GM12872 (cell line): ENCODE measurements around the gene DMBX1.

Experiments
- TF ChIP-seq, protein P1 (sequence below): IDR thresholded peaks from 3 replicates; pipeline ENCODE4 v1.5.1; 2011; ENCODE audit warnings: low read depth, mild to moderate bottlenecking, low read length, moderate library complexity; ENCODE audit not compliant: insufficient read depth

Gene DMBX1

GRCh38 chr1:46447499-46448108 is 42.0 kb upstream of the DMBX1 start:
- TF ChIP-seq, protein P1, sequence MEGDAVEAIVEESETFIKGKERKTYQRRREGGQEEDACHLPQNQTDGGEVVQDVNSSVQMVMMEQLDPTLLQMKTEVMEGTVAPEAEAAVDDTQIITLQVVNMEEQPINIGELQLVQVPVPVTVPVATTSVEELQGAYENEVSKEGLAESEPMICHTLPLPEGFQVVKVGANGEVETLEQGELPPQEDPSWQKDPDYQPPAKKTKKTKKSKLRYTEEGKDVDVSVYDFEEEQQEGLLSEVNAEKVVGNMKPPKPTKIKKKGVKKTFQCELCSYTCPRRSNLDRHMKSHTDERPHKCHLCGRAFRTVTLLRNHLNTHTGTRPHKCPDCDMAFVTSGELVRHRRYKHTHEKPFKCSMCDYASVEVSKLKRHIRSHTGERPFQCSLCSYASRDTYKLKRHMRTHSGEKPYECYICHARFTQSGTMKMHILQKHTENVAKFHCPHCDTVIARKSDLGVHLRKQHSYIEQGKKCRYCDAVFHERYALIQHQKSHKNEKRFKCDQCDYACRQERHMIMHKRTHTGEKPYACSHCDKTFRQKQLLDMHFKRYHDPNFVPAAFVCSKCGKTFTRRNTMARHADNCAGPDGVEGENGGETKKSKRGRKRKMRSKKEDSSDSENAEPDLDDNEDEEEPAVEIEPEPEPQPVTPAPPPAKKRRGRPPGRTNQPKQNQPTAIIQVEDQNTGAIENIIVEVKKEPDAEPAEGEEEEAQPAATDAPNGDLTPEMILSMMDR = no peak

DNA sequence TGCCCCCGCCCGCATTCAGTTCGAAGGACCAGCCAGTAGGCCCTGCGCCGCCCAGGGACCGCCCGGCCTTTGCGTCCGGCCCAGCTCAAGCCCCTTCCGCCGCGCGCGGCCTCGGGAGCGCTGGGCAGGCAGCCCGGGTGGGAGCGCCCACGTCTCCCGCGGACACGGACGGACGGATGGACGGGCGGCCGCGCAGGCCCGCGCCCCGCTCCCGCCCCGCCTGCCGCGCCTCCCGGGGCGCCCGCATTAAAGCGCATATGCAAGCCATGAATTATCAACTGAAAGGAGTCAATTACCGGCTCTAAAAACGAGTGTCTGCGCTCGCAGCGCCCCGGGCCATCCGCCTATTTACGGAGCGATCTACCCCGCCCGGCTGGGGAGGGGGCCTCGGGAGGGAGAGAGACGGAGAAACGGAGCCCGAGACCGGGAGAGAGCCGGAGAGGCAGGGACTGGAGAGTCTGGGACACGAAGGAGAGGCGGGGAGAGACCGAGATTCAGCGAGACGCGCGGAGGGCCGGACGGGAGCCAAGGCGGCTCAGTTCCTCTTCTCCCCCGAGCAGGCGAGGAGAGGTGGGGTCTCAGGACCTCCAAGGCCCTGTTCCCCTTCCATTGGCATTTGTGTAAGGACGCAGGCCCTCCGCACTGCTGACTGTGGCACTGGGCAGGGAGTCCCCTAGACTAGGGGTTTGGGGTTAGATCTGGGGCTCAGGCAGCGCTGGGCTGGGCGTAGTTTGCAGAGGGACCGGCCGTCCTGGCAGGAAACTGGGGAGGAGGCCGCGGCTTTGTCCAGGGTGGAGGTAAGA is 41.3 kb upstream of the DMBX1 start:
- TF ChIP-seq, protein P1 = no peak

DNA sequence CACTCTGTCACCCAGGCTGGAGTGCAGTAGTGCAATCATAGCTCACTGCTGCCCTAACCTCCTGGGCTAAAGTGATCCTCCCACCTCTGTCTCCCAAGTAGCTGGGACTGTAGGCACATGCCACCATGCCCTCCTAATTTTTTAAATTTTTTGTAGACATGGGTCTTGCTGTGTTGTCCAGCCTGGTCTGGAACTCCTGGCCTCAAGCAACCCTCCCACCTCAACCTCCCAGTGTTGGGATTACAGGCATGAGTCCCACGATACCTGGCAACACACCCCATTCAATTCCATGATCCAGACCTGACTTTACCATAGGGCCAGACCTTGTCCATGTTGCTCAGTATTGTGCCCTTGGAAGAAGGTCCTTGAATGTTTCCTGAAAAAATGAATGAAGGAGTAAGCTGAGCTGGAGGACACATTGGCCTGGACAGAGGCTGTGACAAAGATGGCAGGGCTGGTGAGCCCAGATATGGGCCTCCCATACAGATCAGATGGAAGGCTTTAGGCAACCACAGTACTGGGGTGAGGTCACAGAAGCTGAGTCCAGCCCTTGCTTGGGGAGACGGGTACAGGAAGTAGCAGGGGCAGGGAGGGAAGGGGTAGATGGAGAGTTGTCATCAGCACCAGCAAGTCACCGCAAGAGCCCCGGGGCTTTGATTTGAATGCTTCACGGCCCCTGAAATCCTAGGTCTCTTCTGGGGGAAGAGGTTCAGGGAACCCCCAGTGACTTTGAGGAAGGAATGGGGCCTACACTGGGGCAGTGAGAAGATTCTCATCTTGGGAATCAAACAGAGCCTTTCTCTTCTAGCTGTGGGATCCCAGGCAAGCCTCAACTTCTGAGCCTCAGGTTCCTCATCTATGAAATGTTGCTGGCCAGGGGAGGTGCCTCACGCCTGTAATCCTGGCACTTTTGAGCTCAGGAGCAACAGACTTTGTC is 40.1 kb upstream of the DMBX1 start:
- TF ChIP-seq, protein P1 = no peak

DNA sequence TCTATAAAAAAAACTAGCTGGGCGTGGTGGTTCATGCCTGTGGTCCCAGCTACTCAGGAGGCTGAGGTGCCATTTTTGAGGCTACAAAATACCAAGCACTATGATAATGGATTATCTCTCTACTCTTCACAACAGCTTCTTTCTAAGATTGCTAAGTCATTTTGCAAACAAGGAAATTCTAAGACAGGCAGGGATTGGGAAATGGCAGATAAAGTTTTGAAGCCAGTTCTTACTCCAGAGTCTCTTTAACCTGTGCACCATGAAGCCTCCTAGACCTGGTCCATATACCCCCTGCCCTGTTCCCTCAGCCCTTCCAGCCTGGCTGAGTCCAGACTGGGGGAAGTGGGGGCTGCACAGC is 39.5 kb upstream of the DMBX1 start:
- TF ChIP-seq, protein P1 = no peak

DNA sequence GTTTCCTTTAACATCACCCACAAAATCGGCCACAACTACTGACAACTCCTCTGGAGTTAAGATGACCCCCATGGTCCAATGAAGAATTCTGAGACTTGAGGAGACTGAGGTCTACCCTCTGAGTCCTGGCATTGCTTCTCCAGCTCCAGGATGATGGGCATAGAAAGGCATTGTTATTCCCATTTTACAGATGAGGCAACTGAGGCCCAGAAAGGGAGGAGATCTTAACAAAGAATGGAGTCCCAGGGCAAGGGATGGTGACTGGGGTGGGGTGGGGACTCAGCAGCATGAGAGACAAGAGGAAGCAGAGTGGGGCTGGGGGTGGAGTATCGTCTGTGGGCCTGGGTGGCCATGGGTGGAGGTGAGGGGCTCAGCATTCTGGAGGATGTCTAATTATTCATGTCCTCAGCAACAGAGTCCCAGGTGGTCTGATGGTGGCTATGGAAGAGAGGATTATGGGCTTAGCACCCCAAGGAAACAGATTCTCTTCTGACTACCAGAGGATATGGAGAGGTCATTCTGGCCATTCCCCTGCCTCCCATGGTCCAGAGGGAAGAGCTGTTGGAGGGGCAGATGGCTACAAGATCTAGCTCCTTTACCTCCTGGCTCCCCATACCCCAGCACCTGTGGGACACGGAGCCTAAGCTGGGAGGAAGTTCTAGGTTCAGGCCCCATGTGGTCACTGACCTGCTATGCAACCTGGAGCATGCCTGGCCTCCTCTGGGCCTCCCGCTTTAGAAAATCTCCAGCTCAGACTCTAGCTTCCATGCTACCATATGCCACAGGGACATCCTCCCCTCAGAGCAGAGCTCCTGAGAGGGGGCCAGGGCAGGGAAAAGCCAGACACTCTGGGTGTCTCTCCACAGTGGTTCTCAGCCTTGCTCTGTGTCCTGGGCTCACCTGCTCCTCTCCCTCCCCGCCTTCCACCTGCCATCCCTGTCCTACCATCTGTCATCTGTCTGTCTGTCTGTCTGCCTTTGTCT is 37.4 kb upstream of the DMBX1 start:
- TF ChIP-seq, protein P1 = no peak

DNA sequence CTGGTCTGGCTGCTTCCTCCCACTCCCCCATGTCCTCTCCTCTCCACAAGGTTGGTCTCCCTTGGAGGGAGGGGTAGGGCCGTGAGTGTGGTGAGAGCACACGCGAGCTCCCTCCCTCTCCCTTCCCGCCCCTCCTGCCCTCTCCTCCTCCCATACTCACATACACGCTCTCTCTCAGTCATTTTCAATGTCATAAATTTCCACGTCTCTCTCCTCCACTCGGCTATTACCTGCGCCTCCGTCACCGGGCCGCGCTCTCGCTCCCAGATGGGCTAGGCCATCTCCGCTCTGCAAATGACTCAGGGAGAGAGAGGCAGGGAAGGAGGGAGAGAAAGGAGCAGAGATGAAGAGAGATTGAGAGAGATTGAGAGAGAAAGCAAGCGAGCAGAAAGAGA is 36.7 kb upstream of the DMBX1 start:
- TF ChIP-seq, protein P1 = no peak
